LNCAP (cell line): ENCODE measurements around the gene BARD1.

Source experiments
- CTCF ChIP-seq: fragments of 450-650 bp; IDR thresholded peaks from 2 replicates; pipeline ENCODE4 v1.5.1; 2017; ENCODE audit warnings: mild to moderate bottlenecking

BARD1 gene

GRCh38 chr2:214800180-214800579, 9.3 kb downstream of the BARD1 start:
- no peak for TF ChIP-seq CTCF

- no peak for TF ChIP-seq CTCF
Measured at GRCh38 chr2:214796911-214797310, 12.6 kb downstream of the BARD1 start.

- TF ChIP-seq CTCF, result no peak
Measured at GRCh38 chr2:214782671-214783070, 26.8 kb downstream of the BARD1 start.

GRCh38 chr2:214781226-214781625, 28.3 kb downstream of the BARD1 start:
- TF ChIP-seq CTCF, result no peak

GRCh38 chr2:214775971-214776370, 33.5 kb downstream of the BARD1 start:
- no peak for TF ChIP-seq CTCF

- TF ChIP-seq CTCF, result no peak
Measured at GRCh38 chr2:214774108-214774507, 35.4 kb downstream of the BARD1 start.

GRCh38 chr2:214772443-214773015, 37.0 kb downstream of the BARD1 start:
- TF ChIP-seq CTCF, result no peak

- TF ChIP-seq CTCF, result no peak
Measured at GRCh38 chr2:214765180-214765579, 44.3 kb downstream of the BARD1 start.
